NCI-H1436 (cell line): Measurements from ENCODE around the gene PITPNC1.

Source experiments
- DNase-seq: peaks from one replicate; lab custom pipeline; 2025; lab: John Stamatoyannopoulos, UW

The PITPNC1 gene

GRCh38 chr17:67434061-67434525 lies 57.0 kb downstream of the PITPNC1 start:
- no peak for DNase-seq

- no peak for DNase-seq
These were observed 58.0 kb downstream of the PITPNC1 start for GRCh38 chr17:67435122-67435521.

GRCh38 chr17:67435786-67436185 lies 58.7 kb downstream of the PITPNC1 start:
- DNase-seq = no peak

- DNase-seq = no peak
These were observed 59.2 kb downstream of the PITPNC1 start for GRCh38 chr17:67436233-67436632.

GRCh38 chr17:67438667-67439066 lies 61.6 kb downstream of the PITPNC1 start:
- no peak for DNase-seq

GRCh38 chr17:67439269-67439668 lies 62.2 kb downstream of the PITPNC1 start:
- DNase-seq = no peak

GRCh38 chr17:67440277-67441051 lies 63.4 kb downstream of the PITPNC1 start:
- no peak for DNase-seq

GRCh38 chr17:67441052-67441895 lies 64.2 kb downstream of the PITPNC1 start:
- DNase-seq = no peak

- no peak for DNase-seq
These were observed 64.8 kb downstream of the PITPNC1 start for GRCh38 chr17:67441896-67442219.

GRCh38 chr17:67442787-67443624 lies 65.9 kb downstream of the PITPNC1 start:
- DNase-seq = no peak

- DNase-seq = no peak
These were observed 67.0 kb downstream of the PITPNC1 start for GRCh38 chr17:67443931-67444595.

- no peak for DNase-seq
These were observed 71.4 kb downstream of the PITPNC1 start for GRCh38 chr17:67448449-67448848.

- no peak for DNase-seq
These were observed 72.0 kb downstream of the PITPNC1 start for GRCh38 chr17:67449065-67449464.

- no peak for DNase-seq
These were observed 73.0 kb downstream of the PITPNC1 start for GRCh38 chr17:67449845-67450755.

- DNase-seq = no peak
These were observed 75.8 kb downstream of the PITPNC1 start for GRCh38 chr17:67452681-67453554.

- no peak for DNase-seq
These were observed 79.0 kb downstream of the PITPNC1 start for GRCh38 chr17:67456103-67456502.

- DNase-seq = no peak
These were observed 79.8 kb downstream of the PITPNC1 start for GRCh38 chr17:67456889-67457288.

GRCh38 chr17:67458203-67458602 lies 81.1 kb downstream of the PITPNC1 start:
- no peak for DNase-seq

- no peak for DNase-seq
These were observed 82.9 kb downstream of the PITPNC1 start for GRCh38 chr17:67459985-67460384.
